CD4-positive, alpha-beta T cell treated with Interleukin-2 at 100 ng/mL for 4 hours (primary cell): Measurements from ENCODE around the gene UQCRC1.

Experiments used
- DNase-seq: peaks from one replicate; pipeline ENCODE4 v3.0.0-alpha.2; 2020; ENCODE audit warnings: low spot score

Gene UQCRC1

GRCh38 chr3:48633256-48633655, 23.8 kb upstream of the UQCRC1 start:
- no peak for DNase-seq

- no peak for DNase-seq
These were observed 22.3 kb upstream of the UQCRC1 start for GRCh38 chr3:48631516-48632448.

- DNase-seq = no peak
These were observed 21.4 kb upstream of the UQCRC1 start for GRCh38 chr3:48630833-48631232.

- DNase-seq = no peak
These were observed 21.0 kb upstream of the UQCRC1 start for GRCh38 chr3:48630407-48630806.

- DNase-seq = no peak
These were observed 20.4 kb upstream of the UQCRC1 start for GRCh38 chr3:48629894-48630293.

GRCh38 chr3:48628277-48629017, 19.0 kb upstream of the UQCRC1 start:
- no peak for DNase-seq

GRCh38 chr3:48625600-48625999, 16.2 kb upstream of the UQCRC1 start:
- DNase-seq = no peak

- DNase-seq = no peak
These were observed 15.3 kb upstream of the UQCRC1 start for GRCh38 chr3:48624767-48625166.

GRCh38 chr3:48623851-48624547, 14.6 kb upstream of the UQCRC1 start:
- no peak for DNase-seq

GRCh38 chr3:48621461-48621869, 12.0 kb upstream of the UQCRC1 start, which contains the start of gene TMEM89:
Gene TMEM89, minus strand, starts transcription at chr3:48621769. Its CDS starts 13 bp downstream, at chr3:48621756.
- no peak for DNase-seq

- DNase-seq = no peak
These were observed 10.4 kb upstream of the UQCRC1 start for GRCh38 chr3:48619541-48620524.

- no peak for DNase-seq
These were observed 8.1 kb upstream of the UQCRC1 start for GRCh38 chr3:48617559-48617958.

- DNase-seq = no peak
These were observed 4.6 kb upstream of the UQCRC1 start for GRCh38 chr3:48614044-48614443.

GRCh38 chr3:48612309-48612708, 2.9 kb upstream of the UQCRC1 start:
- no peak for DNase-seq

- no peak for DNase-seq
These were observed 1.9 kb downstream of the UQCRC1 start for GRCh38 chr3:48607519-48607918.

GRCh38 chr3:48601622-48601994, 7.8 kb downstream of the UQCRC1 start:
- no peak for DNase-seq

- no peak for DNase-seq
These were observed 8.5 kb downstream of the UQCRC1 start for GRCh38 chr3:48600711-48601621.

- DNase-seq = no peak
These were observed 9.7 kb downstream of the UQCRC1 start for GRCh38 chr3:48599509-48600285.

GRCh38 chr3:48599077-48599501, 10.4 kb downstream of the UQCRC1 start:
- DNase-seq = no peak
